ENCODE measurements around the gene KCNJ11. TPM values are rescaled to one million over a fixed set of nuclear protein-coding genes. Genes with fewer than 3 reads are reported as not detected.

The KCNJ11 gene
- total and polyA plus RNA-seq, 2 of the 8 experiments (the other 6 are each of a cell fraction or from before 2014, with no cell fraction given), result 3.8 to 6.3 TPM

DNA sequence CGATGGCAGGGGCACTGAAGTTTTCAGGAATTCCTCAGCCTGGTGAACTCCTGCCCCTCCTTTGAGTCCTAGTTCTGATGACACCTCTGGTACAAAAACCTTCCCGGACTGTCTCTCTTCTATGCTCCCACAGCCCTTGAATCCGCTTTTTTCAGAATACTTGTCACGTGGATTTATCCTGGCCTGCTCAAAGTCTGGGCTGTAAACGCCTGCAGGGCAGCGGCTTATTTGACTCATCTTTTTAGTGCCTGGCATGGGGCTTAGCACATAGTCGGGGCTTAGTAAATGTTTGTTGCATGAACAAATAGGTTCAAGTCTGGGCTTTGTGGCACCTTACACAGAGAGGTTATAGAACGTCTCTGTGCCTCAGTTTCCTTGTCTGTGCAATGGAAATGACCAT is 13.4 kb upstream of the KCNJ11 start (continued):
- TF ChIP-seq CHD7 (IDR thresholded peaks at IDR 0.05; ENCODE audit: insufficient replicate concordance, low read length), result no peak
- no peak for TF ChIP-seq SP4 (IDR thresholded peaks at IDR 0.05; ENCODE audit: low read length)
- TF ChIP-seq, protein P1, sequence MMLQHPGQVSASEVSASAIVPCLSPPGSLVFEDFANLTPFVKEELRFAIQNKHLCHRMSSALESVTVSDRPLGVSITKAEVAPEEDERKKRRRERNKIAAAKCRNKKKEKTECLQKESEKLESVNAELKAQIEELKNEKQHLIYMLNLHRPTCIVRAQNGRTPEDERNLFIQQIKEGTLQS (IDR thresholded peaks at IDR 0.05; ENCODE audit: insufficient read depth, low read depth, low read length), result no peak
- TF ChIP-seq RBBP5 (IDR thresholded peaks at IDR 0.05; ENCODE audit: borderline replicate concordance, low read depth, low read length), result no peak
- TF ChIP-seq EZH2 (IDR thresholded peaks at IDR 0.05; ENCODE audit: low read depth, low read length, severe bottlenecking), result no peak
- TF ChIP-seq SUZ12 (IDR thresholded peaks at IDR 0.05; ENCODE audit: low read length), result no peak
- TF ChIP-seq RNF2 (IDR thresholded peaks at IDR 0.05; ENCODE audit: borderline replicate concordance, low read depth, low read length, missing control alignments, poor library complexity, severe bottlenecking), result no peak
- TF ChIP-seq USF2 (IDR thresholded peaks at IDR 0.05; ENCODE audit: low read length), result no peak
